GM18498 (cell line): ENCODE results near the gene TFIP11.

ENCODE experiments used
- ATAC-seq: cut with Tn5 transposase; IDR thresholded peaks from one replicate; pipeline ENCODE4 v1.9.1; 2021; ENCODE audit warnings: mild to moderate bottlenecking, moderate library complexity; ENCODE audit not compliant: unreplicated experiment

Gene TFIP11

GRCh38 chr22:26450453-26451185 is 61.7 kb downstream of the TFIP11 start:
- no peak for ATAC-seq

GRCh38 chr22:26448941-26449340 is 63.3 kb downstream of the TFIP11 start:
- no peak for ATAC-seq

- ATAC-seq, result no peak
These were observed 63.9 kb downstream of the TFIP11 start for GRCh38 chr22:26448334-26448733.

GRCh38 chr22:26447584-26448329 is 64.5 kb downstream of the TFIP11 start:
- ATAC-seq, result no peak

GRCh38 chr22:26446808-26447515 is 65.3 kb downstream of the TFIP11 start:
- no peak for ATAC-seq

- ATAC-seq, result no peak
These were observed 66.5 kb downstream of the TFIP11 start for GRCh38 chr22:26445577-26446275.

GRCh38 chr22:26444777-26445176 is 67.5 kb downstream of the TFIP11 start:
- no peak for ATAC-seq

- no peak for ATAC-seq
These were observed 68.2 kb downstream of the TFIP11 start for GRCh38 chr22:26443901-26444690.

- no peak for ATAC-seq
These were observed 70.1 kb downstream of the TFIP11 start for GRCh38 chr22:26442086-26442756.
